GM18498 (cell line): Measurements from ENCODE around the gene ARL17A.
"Not testable (repeated sequence)": the region's sequence is repeated elsewhere in the genome, so short reads cannot be mapped to it uniquely, and the experiment has no call there.

Source experiments
- ATAC-seq: cut with Tn5 transposase; IDR thresholded peaks from one replicate; pipeline ENCODE4 v1.9.1; 2021; ENCODE audit warnings: mild to moderate bottlenecking, moderate library complexity; ENCODE audit not compliant: unreplicated experiment

Gene ARL17A

DNA sequence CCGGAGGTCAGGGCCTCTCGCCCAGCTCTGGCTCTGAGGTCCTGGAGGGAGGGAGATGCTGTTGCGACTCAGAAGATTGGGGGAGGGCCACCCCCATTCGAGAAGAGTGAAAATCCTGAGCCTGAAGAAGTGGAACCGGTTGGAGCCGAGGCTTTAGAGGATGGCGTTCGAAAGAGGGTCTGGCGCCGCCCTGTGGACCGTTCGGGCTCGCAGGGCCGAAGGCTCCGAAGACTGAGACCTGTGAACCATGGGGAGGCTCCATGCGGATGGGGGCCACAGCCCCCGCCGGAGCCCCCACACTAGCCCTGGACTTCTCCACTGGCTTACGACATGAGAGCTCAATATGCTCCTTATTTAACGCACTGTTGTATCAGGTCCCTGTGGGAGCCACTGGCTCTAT is 20.3 kb downstream of the ARL17A start:
- ATAC-seq, result not testable (repeated sequence)

DNA sequence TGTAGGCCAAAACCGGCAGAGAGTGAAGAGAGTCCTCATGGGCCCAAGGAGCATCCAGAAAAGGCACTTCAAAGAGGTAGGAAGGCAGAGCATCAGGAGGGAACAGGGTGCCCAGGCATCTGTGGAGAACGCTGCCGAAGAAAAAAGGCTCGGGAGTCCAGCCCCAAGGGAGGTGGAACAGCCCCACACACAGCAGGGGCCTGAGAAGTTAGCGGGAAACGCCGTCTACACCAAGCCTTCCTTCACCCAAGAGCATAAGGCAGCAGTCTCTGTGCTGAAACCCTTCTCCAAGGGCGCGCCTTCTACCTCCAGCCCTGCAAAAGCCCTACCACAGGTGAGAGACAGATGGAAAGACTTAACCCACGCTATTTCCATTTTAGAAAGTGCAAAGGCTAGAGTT is 30.9 kb downstream of the ARL17A start:
- not testable (repeated sequence) for ATAC-seq

DNA sequence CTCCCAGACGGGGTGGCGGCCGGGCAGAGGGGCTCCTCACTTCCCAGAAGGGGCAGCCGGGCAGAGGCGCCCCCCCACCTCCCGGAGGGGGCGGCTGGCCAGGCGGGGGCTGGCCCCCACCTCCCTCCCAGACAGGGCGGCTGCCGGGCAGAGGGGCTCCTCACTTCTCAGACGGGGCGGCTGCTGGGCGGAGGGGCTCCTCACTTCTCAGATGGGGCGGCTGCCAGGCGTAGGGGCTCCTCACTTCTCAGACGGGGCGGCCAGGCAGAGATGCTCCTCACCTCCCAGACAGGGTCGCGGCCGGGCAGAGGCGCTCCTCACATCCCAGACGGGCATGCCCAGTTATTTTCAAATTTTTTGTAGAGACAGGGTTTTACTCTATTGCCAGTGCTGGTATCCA is 44.8 kb downstream of the ARL17A start:
- not testable (repeated sequence) for ATAC-seq

DNA sequence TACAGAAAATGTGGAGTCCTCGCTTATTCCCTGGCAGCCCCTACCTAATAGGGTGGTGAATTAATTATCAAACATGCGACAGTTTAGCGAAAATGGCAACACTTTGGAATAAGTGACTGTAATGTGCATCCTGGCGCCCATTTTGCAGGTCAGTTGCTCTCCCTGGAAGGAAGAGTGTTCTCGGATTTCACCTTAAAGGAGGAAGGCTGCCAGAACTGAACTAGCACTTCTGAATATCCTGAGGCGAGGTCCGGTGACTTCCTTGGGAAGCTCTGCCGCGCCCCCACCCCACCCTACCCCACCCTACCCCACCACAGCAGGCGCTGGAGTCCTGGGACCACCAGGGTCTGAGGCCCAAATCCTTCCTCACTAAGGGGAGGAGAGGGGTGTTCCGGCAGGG is 67.3 kb downstream of the ARL17A start, which contains the start of gene LRRC37A2:
TSS of gene LRRC37A2 (plus strand) at position 301 of the 400 bp plus-strand sequence. CDS start 245 bp downstream, outside the sequence.
- ATAC-seq, result not testable (repeated sequence)

DNA sequence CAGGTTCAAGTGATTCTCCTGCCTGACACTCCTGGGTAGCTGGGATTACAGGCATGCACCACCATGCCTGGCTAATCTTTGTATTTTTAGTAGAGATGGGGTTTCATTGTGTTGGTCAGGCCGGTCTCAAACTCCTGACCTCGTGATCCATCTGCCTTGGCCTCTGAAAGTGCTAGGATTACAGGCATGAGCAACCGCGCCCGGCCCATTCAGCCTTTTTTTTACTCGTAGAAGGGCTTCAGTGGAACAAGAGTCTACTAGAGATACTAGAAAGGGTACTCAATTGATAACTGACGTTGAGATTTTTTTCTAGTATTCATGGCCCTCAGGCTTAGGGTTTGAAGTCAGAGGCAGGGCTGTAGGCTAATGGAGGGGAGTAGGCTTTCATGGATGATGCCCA is 73.6 kb downstream of the ARL17A start:
- not testable (repeated sequence) for ATAC-seq

DNA sequence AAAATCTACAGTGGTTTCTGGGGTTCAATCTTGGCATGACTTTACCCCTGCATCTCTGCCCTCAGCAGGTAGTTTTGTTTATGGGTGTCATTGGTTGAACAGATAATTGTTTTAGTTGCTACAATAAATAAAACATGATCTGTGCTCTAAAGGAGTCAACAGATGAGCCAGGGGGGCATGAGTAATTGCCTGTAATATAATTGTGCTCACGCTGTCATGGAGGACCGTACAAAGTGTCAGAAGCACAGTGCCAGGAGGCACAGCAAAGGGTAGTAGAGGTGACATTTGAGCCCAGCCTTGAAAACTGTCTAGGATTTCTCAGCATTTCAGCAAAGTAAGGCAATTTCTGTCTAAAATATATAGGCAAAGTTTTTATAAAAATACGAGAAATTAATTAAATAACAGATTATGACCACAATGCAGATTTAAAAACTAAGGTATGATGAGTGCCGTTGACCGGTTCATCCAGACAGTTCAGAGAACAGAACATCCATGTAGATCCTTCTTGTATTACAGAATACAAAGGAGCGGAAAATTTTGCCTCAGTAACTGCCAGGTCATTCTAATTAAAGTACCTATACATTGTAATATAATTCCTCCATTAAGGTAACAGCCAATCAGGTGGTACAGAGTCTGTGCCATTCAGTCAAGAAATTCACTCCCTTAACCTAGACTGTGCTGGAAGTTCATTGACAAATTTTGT is 79.9 kb downstream of the ARL17A start:
- ATAC-seq, result not testable (repeated sequence)

DNA sequence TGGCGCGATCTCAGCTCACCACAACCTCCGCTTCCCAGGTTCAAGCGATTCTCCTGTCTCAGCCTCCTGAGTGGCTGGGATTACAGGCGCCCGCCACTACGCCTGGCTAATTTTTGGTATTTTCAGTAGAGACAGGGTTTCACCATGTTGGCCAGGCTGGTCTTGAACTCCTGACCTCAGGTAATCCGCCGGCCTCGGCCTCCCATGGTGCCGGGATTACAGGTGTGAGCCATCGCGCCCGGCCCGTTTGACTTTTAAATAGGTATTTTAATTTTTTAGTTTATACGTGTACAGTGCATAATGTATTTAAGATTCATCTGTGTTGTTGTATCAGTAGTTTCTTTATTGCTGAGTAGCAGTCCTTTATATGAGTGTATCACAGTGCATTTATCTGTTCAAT is 87.5 kb downstream of the ARL17A start:
- not testable (repeated sequence) for ATAC-seq

DNA sequence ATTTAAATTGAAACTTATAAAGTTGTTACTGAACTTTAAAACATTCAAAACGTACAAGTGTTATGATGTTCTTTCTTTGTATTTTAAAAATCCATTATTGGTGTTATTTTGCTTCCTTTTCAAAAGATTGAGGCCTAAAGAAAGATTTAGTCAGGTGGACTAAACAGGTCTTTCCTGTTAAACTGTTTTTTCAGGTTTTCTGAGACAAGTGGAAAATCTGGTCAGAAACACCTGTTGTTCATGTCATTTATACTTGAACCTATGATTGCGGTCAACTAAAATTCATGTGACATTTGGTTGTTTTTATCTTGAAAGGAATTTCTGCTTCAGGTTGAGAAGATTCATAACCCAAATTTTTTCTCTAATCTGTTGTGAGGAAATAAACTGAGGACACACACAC is 98.2 kb downstream of the ARL17A start:
- not testable (repeated sequence) for ATAC-seq

DNA sequence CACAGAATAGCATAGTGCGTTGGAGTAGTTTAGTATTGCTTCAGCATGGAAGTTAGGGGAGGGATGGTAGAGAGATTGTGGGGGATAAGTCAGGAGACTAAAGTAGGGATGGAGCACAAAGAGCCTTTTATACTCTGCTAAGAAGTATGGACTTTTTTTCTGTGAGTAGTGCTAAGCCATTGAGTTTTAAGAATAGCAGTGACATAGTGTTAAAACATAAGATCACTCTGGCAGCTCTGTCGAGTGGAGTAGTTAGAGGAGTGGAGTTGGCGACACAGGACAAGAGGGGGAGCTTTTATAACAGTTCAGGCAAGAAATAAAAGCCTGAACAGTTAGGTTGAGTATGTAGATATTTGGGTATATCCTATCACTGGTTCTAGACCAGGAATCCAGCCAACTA is 100.7 kb downstream of the ARL17A start:
- not testable (repeated sequence) for ATAC-seq

DNA sequence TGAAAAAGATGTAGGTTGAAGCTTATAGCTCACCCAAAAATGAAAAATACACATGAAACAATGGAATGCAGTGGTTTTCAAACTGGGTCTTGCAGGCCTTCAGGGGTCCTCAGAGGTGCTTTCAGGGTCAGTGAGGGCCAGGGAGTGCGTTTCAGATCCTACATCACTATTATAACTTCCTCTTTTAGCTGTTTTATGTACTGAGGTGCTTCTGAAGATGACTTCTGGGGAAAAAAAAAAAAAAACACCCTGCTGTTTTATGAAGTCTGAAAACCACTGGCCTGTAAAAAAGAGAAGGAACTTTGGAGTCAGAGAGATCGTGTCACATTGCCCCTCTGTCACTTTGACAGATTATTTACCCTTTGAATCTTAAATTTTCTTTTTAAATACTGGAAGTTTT is 103.9 kb downstream of the ARL17A start:
- not testable (repeated sequence) for ATAC-seq

DNA sequence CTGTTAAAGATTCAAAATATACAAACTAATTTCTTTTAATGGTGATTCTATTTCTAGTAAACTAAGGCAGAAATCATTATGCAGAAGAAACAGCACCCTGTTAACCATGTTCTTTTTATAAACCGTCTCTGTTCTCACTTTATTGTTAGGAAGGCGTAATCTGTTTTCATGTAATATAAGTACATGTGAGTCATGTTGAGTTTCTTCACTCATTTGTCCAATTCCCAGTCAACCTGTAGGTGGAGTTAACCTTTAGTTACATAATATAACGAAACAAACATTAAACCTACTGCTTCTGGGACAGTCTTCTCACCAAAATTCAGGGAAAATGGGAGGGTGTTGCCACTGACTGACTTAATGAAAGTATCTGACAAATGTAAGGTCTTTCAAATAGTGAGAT is 105.0 kb downstream of the ARL17A start:
- ATAC-seq, result not testable (repeated sequence)

DNA sequence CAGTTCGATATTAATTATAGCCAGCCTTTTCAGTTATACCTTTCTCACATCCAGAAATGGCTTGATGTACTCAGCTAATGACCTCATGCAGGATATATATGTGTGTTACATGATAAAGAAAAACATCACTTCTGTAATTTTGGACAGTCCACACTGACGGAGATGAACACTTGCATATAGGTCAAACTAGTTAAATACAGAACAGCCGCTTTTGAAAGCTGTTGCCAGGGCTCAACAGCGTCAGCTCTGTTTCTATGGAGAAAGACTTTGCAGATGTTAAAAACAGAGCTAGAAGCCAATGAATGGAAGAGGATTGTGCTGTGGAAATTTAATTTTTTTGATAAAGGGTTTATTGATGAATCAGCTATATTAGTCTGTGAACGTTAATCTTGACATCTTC is 111.9 kb downstream of the ARL17A start:
- ATAC-seq, result not testable (repeated sequence)
